Choroid plexus epithelial cell (primary cell): ENCODE measurements around the gene SUMF1.
A peak's percentile ranks its signal among the peaks of the same experiment; 100 is the strongest.

ENCODE experiments used
- DNase-seq: peaks from one replicate; pipeline ENCODE4 v3.0.0-alpha.2; 2010; ENCODE audit warnings: low read depth
- H3K4me3 ChIP-seq: 2 replicates; pipeline ENCODE4 v1.5.1; 2011; ENCODE audit warnings: low read depth, mild to moderate bottlenecking, control low read depth, low read length, moderate library complexity
- TF ChIP-seq, protein P1 (sequence below): conservative IDR thresholded peaks from 2 replicates; pipeline ENCODE4 v1.5.1; 2011; ENCODE audit warnings: low read depth, mild to moderate bottlenecking, control low read depth, inconsistent platforms, low read length, moderate library complexity

The SUMF1 gene

DNA sequence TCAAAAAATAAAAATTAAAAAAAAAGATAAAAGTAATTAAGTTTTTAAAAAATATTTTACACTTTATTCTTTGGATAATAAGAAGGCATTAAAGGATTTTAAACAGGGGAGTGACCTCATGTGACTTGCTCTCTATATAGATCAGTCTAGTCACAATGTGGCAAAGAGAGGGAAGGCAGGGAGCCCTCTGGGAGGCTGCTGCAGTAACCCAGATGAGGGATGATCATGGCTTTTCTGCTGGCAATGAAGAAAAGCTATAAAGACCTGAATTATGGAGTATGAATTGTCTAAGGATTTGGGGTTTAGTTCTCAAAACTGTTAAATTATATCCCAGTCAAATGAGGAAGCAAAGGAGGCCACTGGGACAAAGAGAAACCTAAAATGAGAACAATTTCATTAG is 58.1 kb downstream of the SUMF1 start:
- no peak overlapping the region for H3K4me3 ChIP-seq
- DNase-seq = no peak
- TF ChIP-seq, protein P1, sequence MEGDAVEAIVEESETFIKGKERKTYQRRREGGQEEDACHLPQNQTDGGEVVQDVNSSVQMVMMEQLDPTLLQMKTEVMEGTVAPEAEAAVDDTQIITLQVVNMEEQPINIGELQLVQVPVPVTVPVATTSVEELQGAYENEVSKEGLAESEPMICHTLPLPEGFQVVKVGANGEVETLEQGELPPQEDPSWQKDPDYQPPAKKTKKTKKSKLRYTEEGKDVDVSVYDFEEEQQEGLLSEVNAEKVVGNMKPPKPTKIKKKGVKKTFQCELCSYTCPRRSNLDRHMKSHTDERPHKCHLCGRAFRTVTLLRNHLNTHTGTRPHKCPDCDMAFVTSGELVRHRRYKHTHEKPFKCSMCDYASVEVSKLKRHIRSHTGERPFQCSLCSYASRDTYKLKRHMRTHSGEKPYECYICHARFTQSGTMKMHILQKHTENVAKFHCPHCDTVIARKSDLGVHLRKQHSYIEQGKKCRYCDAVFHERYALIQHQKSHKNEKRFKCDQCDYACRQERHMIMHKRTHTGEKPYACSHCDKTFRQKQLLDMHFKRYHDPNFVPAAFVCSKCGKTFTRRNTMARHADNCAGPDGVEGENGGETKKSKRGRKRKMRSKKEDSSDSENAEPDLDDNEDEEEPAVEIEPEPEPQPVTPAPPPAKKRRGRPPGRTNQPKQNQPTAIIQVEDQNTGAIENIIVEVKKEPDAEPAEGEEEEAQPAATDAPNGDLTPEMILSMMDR = no peak

DNA sequence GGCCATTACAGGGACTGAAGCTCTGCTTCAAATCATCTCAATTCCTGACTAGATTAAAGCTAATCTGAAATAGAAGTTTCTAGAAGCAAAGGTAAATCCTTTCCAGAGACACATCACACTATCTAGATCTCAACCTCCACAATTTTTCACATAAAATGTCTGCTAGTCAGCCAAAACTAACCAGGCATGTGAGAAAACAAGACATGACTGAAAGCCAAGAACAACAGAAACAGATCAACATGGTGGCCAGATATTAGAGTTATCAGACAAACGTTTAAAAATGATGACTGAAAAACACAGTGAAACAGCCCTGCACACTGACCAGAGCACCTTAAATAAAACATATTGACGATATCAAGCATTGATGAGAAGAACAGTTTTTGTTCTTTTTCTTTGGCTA is 59.1 kb downstream of the SUMF1 start:
- H3K4me3 ChIP-seq = no peak overlapping the region
- TF ChIP-seq, protein P1 = no peak
- peak; percentile 30 for DNase-seq

DNA sequence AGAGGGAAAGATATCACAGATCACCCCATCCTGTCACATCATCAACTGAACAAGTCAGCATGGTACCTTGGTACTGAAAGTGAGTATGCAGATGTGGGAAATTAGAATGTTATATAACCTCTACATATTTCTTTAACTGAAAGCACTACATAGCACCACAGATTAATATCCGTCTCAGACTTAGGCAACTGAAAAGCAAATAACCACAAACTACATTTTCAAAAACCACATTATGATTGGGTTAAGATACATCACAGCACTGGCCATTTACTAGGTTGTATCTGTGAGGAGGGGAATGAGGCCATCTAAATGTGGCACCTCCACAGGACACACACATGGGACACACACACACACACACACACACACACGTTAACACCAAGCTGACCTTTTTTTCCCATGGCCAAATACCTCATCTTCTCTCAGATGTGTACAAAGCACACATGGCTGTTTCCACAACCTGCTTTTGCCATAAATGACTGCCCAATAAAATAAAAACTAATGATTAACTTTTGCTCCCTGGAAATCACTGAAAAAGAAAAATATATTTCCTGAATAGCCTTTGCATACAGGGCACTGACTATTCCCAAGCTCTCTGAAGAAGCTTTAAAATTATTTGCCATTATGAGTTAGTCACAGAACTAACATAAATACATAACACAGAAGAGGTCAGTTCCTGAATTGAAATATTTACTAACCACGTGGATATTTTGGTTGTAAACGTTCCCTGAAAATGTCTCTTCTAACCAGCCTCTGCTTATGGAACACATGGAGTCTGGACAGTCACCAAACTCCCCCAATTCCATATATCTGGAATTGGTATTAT is 60.1 kb downstream of the SUMF1 start:
- H3K4me3 ChIP-seq = no peak overlapping the region
- DNase-seq = no peak
- TF ChIP-seq, protein P1 = no peak

DNA sequence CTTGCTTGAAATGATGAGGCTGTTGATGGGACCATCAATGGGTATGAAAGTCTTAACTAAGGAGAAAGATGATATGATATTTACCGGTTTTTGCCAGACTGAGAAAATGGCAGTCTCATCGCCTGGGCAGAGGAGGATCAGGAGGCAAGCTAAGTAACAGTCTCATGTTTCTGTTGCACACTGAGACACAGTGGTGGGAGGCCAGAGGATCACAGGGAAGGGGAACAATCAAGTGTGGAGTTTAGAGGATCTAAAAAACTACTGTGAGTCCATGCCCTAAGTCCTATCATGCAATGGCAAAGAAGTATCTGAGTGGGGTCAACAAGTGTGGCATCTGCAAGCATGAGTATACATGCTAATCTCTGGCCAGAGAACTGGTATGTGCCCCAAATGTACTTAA is 62.2 kb downstream of the SUMF1 start:
- H3K4me3 ChIP-seq = no peak overlapping the region
- DNase-seq = no peak
- TF ChIP-seq, protein P1 = no peak

DNA sequence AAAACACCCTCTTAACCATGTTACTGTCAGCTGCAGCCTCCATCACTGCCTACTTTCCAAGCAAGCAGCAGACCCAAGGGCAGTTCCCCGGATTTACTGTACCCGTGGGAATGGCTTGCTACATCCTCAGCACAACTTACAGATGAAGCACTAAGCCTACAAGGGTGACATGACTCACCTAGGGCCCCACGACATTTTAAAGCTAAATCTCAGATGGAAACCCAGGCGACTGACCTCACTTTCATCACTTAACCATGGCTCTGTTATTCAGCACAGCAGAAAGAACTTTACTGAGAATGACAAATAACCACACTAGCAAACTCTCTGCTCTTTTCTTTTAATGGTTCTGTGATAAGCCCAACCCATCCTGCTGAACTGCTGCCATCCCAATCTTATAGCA is 65.6 kb downstream of the SUMF1 start:
- DNase-seq = no peak
- TF ChIP-seq, protein P1 = no peak
- H3K4me3 ChIP-seq = no peak overlapping the region

DNA sequence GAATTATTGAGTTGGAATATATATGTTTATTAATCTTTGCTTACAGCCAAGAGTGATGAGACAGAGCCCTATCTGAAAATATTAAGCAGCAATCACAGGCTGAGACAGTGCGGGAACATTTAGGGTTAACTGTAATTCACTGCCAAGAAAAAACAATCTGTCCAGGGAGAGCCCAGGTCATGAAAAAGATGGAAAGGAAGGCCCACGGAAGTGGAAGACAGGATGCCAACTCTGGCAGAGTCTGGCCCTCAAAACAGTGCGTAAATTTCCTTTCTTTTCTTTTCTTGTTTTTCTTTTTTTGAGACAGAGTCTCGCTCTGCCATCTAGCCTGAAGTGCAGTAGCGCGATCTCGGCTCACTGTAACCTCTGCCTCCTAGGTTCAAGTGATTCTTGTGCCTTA is 67.6 kb downstream of the SUMF1 start:
- no peak for DNase-seq

More for the DNA sequence above, 67.6 kb downstream of the SUMF1 start:
- TF ChIP-seq, protein P1 = no peak
- no peak overlapping the region for H3K4me3 ChIP-seq
